BE2C (cell line): ENCODE data around the gene PHTF1.

ENCODE experiments used
- DNase-seq: peaks from one replicate; pipeline ENCODE4 v3.0.0-alpha.2; 2020
- H3K27me3 ChIP-seq: fragments of 250-450 bp; sonication (Bioruptor Pico); 2 replicates; pipeline ENCODE4 v1.5.1; 2020; ENCODE audit warnings: mild to moderate bottlenecking
- H3K36me3 ChIP-seq: fragments of 250-450 bp; sonication (Bioruptor Pico); 2 replicates; pipeline ENCODE4 v1.5.1; 2020; ENCODE audit warnings: mild to moderate bottlenecking
- H3K4me1 ChIP-seq: fragments of 250-450 bp; sonication (Bioruptor Pico); 2 replicates; pipeline ENCODE4 v1.5.1; 2020
- H3K4me3 ChIP-seq: 2 replicates; pipeline ENCODE4 v1.5.1; 2011; ENCODE audit warnings: low read depth, low read length
- H3K9me3 ChIP-seq: fragments of 250-450 bp; sonication (Bioruptor Pico); 2 replicates; pipeline ENCODE4 v1.5.1; 2020
- TF ChIP-seq, protein P1 (sequence below): IDR thresholded peaks from 2 replicates; pipeline ENCODE4 v1.5.1; 2012; ENCODE audit warnings: mild to moderate bottlenecking, low read depth, low read length

The PHTF1 gene

GRCh38 chr1:113686891-113687618, 72.2 kb downstream of the PHTF1 start:
- no peaks in the 10 kb centered on the region for H3K27me3 ChIP-seq
- TF ChIP-seq, protein P1, sequence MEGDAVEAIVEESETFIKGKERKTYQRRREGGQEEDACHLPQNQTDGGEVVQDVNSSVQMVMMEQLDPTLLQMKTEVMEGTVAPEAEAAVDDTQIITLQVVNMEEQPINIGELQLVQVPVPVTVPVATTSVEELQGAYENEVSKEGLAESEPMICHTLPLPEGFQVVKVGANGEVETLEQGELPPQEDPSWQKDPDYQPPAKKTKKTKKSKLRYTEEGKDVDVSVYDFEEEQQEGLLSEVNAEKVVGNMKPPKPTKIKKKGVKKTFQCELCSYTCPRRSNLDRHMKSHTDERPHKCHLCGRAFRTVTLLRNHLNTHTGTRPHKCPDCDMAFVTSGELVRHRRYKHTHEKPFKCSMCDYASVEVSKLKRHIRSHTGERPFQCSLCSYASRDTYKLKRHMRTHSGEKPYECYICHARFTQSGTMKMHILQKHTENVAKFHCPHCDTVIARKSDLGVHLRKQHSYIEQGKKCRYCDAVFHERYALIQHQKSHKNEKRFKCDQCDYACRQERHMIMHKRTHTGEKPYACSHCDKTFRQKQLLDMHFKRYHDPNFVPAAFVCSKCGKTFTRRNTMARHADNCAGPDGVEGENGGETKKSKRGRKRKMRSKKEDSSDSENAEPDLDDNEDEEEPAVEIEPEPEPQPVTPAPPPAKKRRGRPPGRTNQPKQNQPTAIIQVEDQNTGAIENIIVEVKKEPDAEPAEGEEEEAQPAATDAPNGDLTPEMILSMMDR: no peak
- no peak for DNase-seq
- H3K9me3 ChIP-seq: no peaks in the 10 kb centered on the region
- H3K4me3 ChIP-seq: no peak overlapping the region
- peaks cover 8% of the 10 kb centered on the region; the same call in 1 of the 2 replicates for H3K4me1 ChIP-seq
- peaks cover 24% of the 10 kb centered on the region for H3K36me3 ChIP-seq

- TF ChIP-seq, protein P1: no peak
- H3K27me3 ChIP-seq: no peaks in the 10 kb centered on the region
- peaks cover 31% of the 10 kb centered on the region for H3K36me3 ChIP-seq
- H3K4me3 ChIP-seq: no peak overlapping the region
- no peaks in the 10 kb centered on the region for H3K9me3 ChIP-seq
- peaks cover 8% of the 10 kb centered on the region; the same call in 1 of the 2 replicates for H3K4me1 ChIP-seq
- DNase-seq: peak; percentile 32
Observed at GRCh38 chr1:113684153-113684541, 75.1 kb downstream of the PHTF1 start.

DNA sequence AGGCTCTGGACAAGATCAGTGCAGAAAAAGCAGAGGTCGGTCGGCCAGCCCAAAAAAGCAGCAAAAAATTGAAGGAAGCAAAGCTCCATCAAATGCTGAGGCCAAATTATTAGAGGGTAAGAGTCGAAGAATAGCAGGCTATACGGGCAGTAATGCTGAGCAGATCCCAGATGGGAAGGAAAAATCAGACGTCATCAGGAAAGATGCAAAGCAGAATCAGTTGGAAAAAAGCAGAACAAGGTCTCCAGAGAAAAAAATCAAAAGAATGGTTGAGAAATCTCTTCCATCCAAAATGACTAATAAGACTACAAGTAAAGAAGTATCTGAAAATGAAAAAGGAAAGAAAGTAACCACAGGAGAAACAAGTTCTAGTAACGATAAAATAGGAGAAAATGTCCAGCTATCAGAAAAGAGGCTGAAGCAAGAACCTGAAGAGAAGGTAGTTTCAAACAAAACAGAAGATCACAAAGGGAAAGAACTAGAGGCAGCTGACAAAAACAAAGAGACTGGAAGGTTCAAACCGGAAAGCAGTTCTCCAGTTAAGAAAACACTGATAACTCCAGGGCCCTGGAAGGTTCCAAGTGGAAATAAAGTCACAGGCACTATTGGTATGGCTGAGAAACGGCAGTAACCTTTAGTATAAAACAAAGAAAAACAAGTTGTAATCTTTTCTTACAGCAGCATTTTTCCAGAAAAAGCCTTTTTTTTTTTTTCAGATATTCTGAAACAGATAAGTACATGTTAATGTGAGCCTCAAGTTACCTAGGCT, 75.7 kb downstream of the PHTF1 start:
- Histone ChIP-seq H3K4me1 (peaks cover 8% of the 10 kb centered on the region; the same call in 1 of the 2 replicates), H3K9me3 (no peaks in the 10 kb centered on the region), H3K36me3 (peaks cover 32% of the 10 kb centered on the region), H3K4me3 (no peak overlapping the region), H3K27me3 (no peaks in the 10 kb centered on the region)
- TF ChIP-seq, protein P1: no peak
- DNase-seq: no peak

DNA sequence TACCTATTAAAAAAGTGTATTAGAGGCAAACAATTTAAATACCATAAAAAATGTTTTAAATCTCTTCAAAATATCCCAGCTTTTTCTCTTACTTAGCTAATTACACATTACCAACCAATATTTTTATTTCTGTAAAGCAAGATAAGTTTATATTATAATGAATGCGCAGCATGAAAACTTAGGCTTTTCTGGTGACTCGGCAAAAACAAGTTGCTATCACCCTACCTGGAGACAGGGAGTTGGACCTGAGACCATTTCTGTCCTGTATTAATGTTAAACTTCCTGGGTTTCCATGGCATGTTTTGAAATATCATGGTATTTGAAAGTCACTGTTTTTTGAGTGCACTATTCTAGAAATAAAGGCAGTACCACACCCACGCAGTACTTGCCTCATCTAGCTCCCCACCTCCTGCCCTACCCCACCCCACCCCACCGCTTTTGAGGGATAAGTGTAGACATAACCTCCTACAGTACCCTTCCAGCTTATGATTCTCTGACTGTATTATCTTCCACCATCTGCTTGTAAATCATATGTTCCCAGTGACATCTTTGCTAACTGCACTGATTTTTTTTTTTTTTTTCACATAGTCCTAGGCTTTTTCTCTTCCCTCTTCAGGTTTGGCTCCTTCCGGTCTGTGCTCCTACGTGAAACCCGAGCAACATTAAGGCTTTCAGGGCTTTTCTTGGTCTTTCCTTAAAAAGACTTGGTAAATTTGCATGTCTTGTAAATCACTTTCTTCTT, 77.5 kb downstream of the PHTF1 start:
- no peak for DNase-seq
- H3K4me3 ChIP-seq: no peak overlapping the region
- TF ChIP-seq, protein P1: no peak

GRCh38 chr1:113678159-113678469, 81.2 kb downstream of the PHTF1 start:
- TF ChIP-seq, protein P1: no peak
- Histone ChIP-seq H3K36me3 (peaks cover 29% of the 10 kb centered on the region), H3K4me1 (peaks cover 19% of the 10 kb centered on the region), H3K27me3 (no peaks in the 10 kb centered on the region), H3K4me3 (no peak overlapping the region), H3K9me3 (no peaks in the 10 kb centered on the region)
- no peak for DNase-seq

More for the DNA sequence above, 77.5 kb downstream of the PHTF1 start:
- Histone ChIP-seq H3K4me1 (peaks cover 14% of the 10 kb centered on the region), H3K27me3 (no peaks in the 10 kb centered on the region), H3K9me3 (no peaks in the 10 kb centered on the region), H3K36me3 (peaks cover 32% of the 10 kb centered on the region)
